Skeletal muscle tissue (tissue), 4 donors: ENCODE measurements around the gene FOXF1. TPM values are rescaled to one million over a fixed set of nuclear protein-coding genes. Genes with fewer than 3 reads are reported as not detected.

ENCODE experiments used
- H3K27ac ChIP-seq: one replicate; pipeline ENCODE4 v1.7.0; 2013; ENCODE audit warnings: mild to moderate bottlenecking, low read depth, low read length, inconsistent platforms
- H3K27me3 ChIP-seq, 3 donors: one replicate each; pipeline ENCODE4 v1.7.0; 2013; ENCODE audit warnings: low read length in 3 of 3; ENCODE audit not compliant: control insufficient read depth in 3 of 3, insufficient read depth in 3 of 3
- H3K36me3 ChIP-seq, 3 donors: one replicate each; pipeline ENCODE4 v1.7.0; 2013; ENCODE audit warnings: low read length in 3 of 3; ENCODE audit not compliant: control insufficient read depth in 3 of 3, insufficient read depth in 3 of 3
- H3K4me1 ChIP-seq, 3 donors: one replicate each; pipeline ENCODE4 v1.7.0; 2013; ENCODE audit warnings: low read length in 3 of 3, mild to moderate bottlenecking in 3 of 3; ENCODE audit not compliant: control insufficient read depth in 3 of 3, insufficient read depth in 3 of 3
- H3K4me3 ChIP-seq, 3 donors: one replicate each; pipeline ENCODE4 v1.7.0; 2013; ENCODE audit warnings: low read length in 3 of 3
- H3K9ac ChIP-seq, 3 donors: one replicate each; pipeline ENCODE4 v1.7.0; 2013; ENCODE audit warnings: low read length in 3 of 3, mild to moderate bottlenecking in 3 of 3, moderate library complexity in 2 of 3, low read depth in 1 of 3
- H3K9me3 ChIP-seq, 3 donors: one replicate each; pipeline ENCODE4 v1.7.0; 2013; ENCODE audit warnings: low read length in 3 of 3; ENCODE audit not compliant: control insufficient read depth in 3 of 3
- total RNA-seq: library from RNA; depleted of rRNA; stranded (reverse); fragments of >200 nt; gene quantifications from one replicate; pipeline ENCODE4 v1.2.3, GENCODE V29; 2014
- donor health status: Osteomylitis.

FOXF1 gene
- total RNA-seq, 1 donor from 2014 or later = not detected

GRCh38 chr16:86497551-86498021, 12.7 kb upstream of the FOXF1 start:
- H3K27ac ChIP-seq = no peak overlapping the region
- H3K36me3 ChIP-seq = no peaks in the 10 kb centered on the region
- H3K4me3 ChIP-seq = no peak overlapping the region
- no peaks in the 10 kb centered on the region for H3K9me3 ChIP-seq
- peaks cover 0 to 7% (median 3%) of the 10 kb centered on the region in 3 donors for H3K4me1 ChIP-seq
- no peak overlapping the region for H3K9ac ChIP-seq
- H3K27me3 ChIP-seq = peaks cover 90 to 92% (median 91%) of the 10 kb centered on the region in 3 donors

GRCh38 chr16:86498155-86498670, 12.1 kb upstream of the FOXF1 start:
- Histone ChIP-seq H3K4me3 (no peak overlapping the region), H3K36me3 (no peaks in the 10 kb centered on the region), H3K4me1 (peaks cover 0 to 7% (median 3%) of the 10 kb centered on the region in 3 donors), H3K9me3 (no peaks in the 10 kb centered on the region), H3K27ac (no peak overlapping the region), H3K9ac (no peak overlapping the region), H3K27me3 (peaks cover 90 to 92% (median 91%) of the 10 kb centered on the region in 3 donors)

GRCh38 chr16:86498671-86499439, 11.5 kb upstream of the FOXF1 start:
- Histone ChIP-seq H3K36me3 (no peaks in the 10 kb centered on the region), H3K27ac (no peak overlapping the region), H3K4me1 (peaks cover 0 to 7% (median 3%) of the 10 kb centered on the region in 3 donors), H3K9ac (no peak overlapping the region), H3K9me3 (no peaks in the 10 kb centered on the region), H3K4me3 (no peak overlapping the region), H3K27me3 (peaks cover 89 to 92% (median 92%) of the 10 kb centered on the region in 3 donors)

- Histone ChIP-seq H3K4me1 (peaks cover 0 to 7% (median 6%) of the 10 kb centered on the region in 3 donors), H3K36me3 (no peaks in the 10 kb centered on the region), H3K9me3 (no peaks in the 10 kb centered on the region), H3K9ac (no peak overlapping the region), H3K4me3 (no peak overlapping the region), H3K27ac (no peak overlapping the region), H3K27me3 (peaks cover 89 to 92% (median 92%) of the 10 kb centered on the region in 3 donors)
These were observed 10.9 kb upstream of the FOXF1 start for GRCh38 chr16:86499440-86499786.

GRCh38 chr16:86499889-86500707, 10.2 kb upstream of the FOXF1 start:
- Histone ChIP-seq H3K4me3 (no peak overlapping the region), H3K27ac (no peak overlapping the region), H3K36me3 (no peaks in the 10 kb centered on the region), H3K27me3 (peaks cover 89 to 92% (median 92%) of the 10 kb centered on the region in 3 donors), H3K4me1 (peaks cover 0 to 10% (median 9%) of the 10 kb centered on the region in 3 donors), H3K9ac (no peak overlapping the region), H3K9me3 (peaks cover 0 to 2% (median 0%) of the 10 kb centered on the region in 3 donors)

GRCh38 chr16:86500708-86501510, 9.4 kb upstream of the FOXF1 start:
- Histone ChIP-seq H3K4me1 (peaks cover 0 to 14% (median 12%) of the 10 kb centered on the region in 3 donors), H3K27ac (no peak overlapping the region), H3K4me3 (no peak overlapping the region), H3K9me3 (peaks cover 0 to 2% (median 0%) of the 10 kb centered on the region in 3 donors), H3K27me3 (peaks cover 87 to 89% (median 88%) of the 10 kb centered on the region in 3 donors), H3K36me3 (no peaks in the 10 kb centered on the region), H3K9ac (no peak overlapping the region)

GRCh38 chr16:86501989-86502855, 8.1 kb upstream of the FOXF1 start:
- Histone ChIP-seq H3K4me3 (no peak overlapping the region), H3K27me3 (peaks cover 87 to 90% (median 89%) of the 10 kb centered on the region in 3 donors), H3K27ac (no peak overlapping the region), H3K36me3 (no peaks in the 10 kb centered on the region), H3K9ac (no peak overlapping the region), H3K4me1 (peaks cover 0 to 14% (median 5%) of the 10 kb centered on the region in 3 donors), H3K9me3 (peaks cover 0 to 2% (median 0%) of the 10 kb centered on the region in 3 donors)

- H3K4me1 ChIP-seq = peaks cover 0 to 21% (median 12%) of the 10 kb centered on the region in 3 donors
- no peak overlapping the region for H3K4me3 ChIP-seq
- no peaks in the 10 kb centered on the region for H3K36me3 ChIP-seq
- peaks cover 0 to 2% (median 0%) of the 10 kb centered on the region in 3 donors for H3K9me3 ChIP-seq
- no peak overlapping the region for H3K9ac ChIP-seq
- H3K27me3 ChIP-seq = peaks cover 94 to 96% (median 96%) of the 10 kb centered on the region in 3 donors
- no peak overlapping the region for H3K27ac ChIP-seq
These were observed 7.2 kb upstream of the FOXF1 start for GRCh38 chr16:86502856-86503748.
